GM23248 (cell line): ENCODE results near the gene CRYBG2. TPM values are rescaled to one million over a fixed set of nuclear protein-coding genes. Genes with fewer than 3 reads are reported as not detected.
A peak's percentile ranks its signal among the peaks of the same experiment; 100 is the strongest.

Source experiments
- DNase-seq: peaks from one replicate; pipeline ENCODE4 v3.0.0-alpha.2; 2015
- H2AFZ ChIP-seq: fragments of 200-600 bp; sonication (generic); 2 replicates; pipeline ENCODE4 v1.6.1; 2016; ENCODE audit warnings: antibody characterized with exemption
- H3F3A ChIP-seq: fragments of 200-600 bp; sonication (generic); 2 replicates; pipeline ENCODE4 v1.6.1; 2016; ENCODE audit warnings: mild to moderate bottlenecking, antibody characterized with exemption, mixed run types; ENCODE audit not compliant: insufficient read depth
- H3K27ac ChIP-seq: fragments of 200-600 bp; sonication (generic); 2 replicates; pipeline ENCODE4 v1.5.1; 2016; ENCODE audit warnings: mild to moderate bottlenecking
- H3K27me3 ChIP-seq: fragments of 200-600 bp; sonication (generic); replicated peaks from 2 replicates; pipeline ENCODE4 v1.6.1; 2016; ENCODE audit warnings: mild to moderate bottlenecking; ENCODE audit not compliant: insufficient read depth
- H3K36me3 ChIP-seq: fragments of 200-600 bp; sonication (generic); 2 replicates; pipeline ENCODE4 v1.6.1; 2016; ENCODE audit warnings: low read depth, mild to moderate bottlenecking
- H3K4me1 ChIP-seq: fragments of 200-600 bp; sonication (generic); 2 replicates; pipeline ENCODE4 v1.6.1; 2016; ENCODE audit warnings: mild to moderate bottlenecking; ENCODE audit not compliant: insufficient read depth
- H3K4me2 ChIP-seq: fragments of 200-600 bp; sonication (generic); one replicate; pipeline ENCODE4 v1.6.1; 2016; ENCODE audit warnings: mild to moderate bottlenecking; ENCODE audit not compliant: unreplicated experiment
- H3K4me3 ChIP-seq: fragments of 200-600 bp; sonication (generic); 2 replicates; pipeline ENCODE4 v1.5.1; 2016; ENCODE audit warnings: mild to moderate bottlenecking
- H3K79me2 ChIP-seq: fragments of 200-600 bp; sonication (generic); 2 replicates; pipeline ENCODE4 v1.6.1; 2016; ENCODE audit warnings: mild to moderate bottlenecking; ENCODE audit not compliant: insufficient read depth
- H3K9ac ChIP-seq: fragments of 200-600 bp; sonication (generic); 2 replicates; pipeline ENCODE4 v1.6.1; 2016; ENCODE audit warnings: mild to moderate bottlenecking
- H3K9me2 ChIP-seq: fragments of 200-600 bp; sonication (generic); 2 replicates; pipeline ENCODE4 v1.6.1; 2016; ENCODE audit warnings: mixed run types, mild to moderate bottlenecking, moderate library complexity; ENCODE audit not compliant: insufficient read depth
- H3K9me3 ChIP-seq: fragments of 200-600 bp; sonication (generic); one replicate; pipeline ENCODE4 v1.6.1; 2017; ENCODE audit warnings: low read depth
- H4K20me1 ChIP-seq: fragments of 200-600 bp; sonication (generic); 2 replicates; pipeline ENCODE4 v1.6.0; 2016; ENCODE audit not compliant: insufficient read depth
- EZH2 ChIP-seq: fragments of 200-600 bp; sonication (generic); IDR thresholded peaks from 2 replicates; pipeline ENCODE4 v1.6.1; 2018; ENCODE audit warnings: antibody characterized with exemption, mild to moderate bottlenecking; ENCODE audit not compliant: insufficient read depth, poor library complexity, severe bottlenecking
- EZH2phosphoT487 ChIP-seq: fragments of 200-600 bp; sonication (generic); IDR thresholded peaks from 2 replicates; pipeline ENCODE4 v1.6.1; 2018; ENCODE audit warnings: antibody characterized with exemption, moderate library complexity, mild to moderate bottlenecking, low read depth; ENCODE audit not compliant: insufficient read depth
- WGBS, 2 experiments: methylation state at CpG; one replicate each; pipeline ENCODE4 v1.1.6; 2015 to 2017; ENCODE audit warnings: low lambda C conversion rate in 2 of 2, low coverage in 1 of 2; ENCODE audit errors: missing lambda C conversion rate in 2 of 2; 5-methylcytosine and 5-hydroxymethylcytosine counted together
- in situ Hi-C: fragments of 300-500 bp; cut with MboI; formaldehyde crosslinking; loops from 2 replicates; pipeline ENCODE4 v1.15.0; 2020
- polyA plus RNA-seq: library from polyadenylated mRNA; unstranded; fragments of >200 nt; fragmentation: Nextera tagmentation; extraction: Ambion mirVana; gene quantifications from 2 replicates; pipeline ENCODE4 v1.2.1, GENCODE V29; 2016
- total RNA-seq: library from RNA; depleted of rRNA; stranded (reverse); fragments of >200 nt; shearing (Covaris generic); gene quantifications from 2 replicates; pipeline ENCODE4 v1.2.3, GENCODE V29; 2014

Gene CRYBG2
- total and polyA plus RNA-seq, 2 experiments from 2014 or later, result not detected

DNA sequence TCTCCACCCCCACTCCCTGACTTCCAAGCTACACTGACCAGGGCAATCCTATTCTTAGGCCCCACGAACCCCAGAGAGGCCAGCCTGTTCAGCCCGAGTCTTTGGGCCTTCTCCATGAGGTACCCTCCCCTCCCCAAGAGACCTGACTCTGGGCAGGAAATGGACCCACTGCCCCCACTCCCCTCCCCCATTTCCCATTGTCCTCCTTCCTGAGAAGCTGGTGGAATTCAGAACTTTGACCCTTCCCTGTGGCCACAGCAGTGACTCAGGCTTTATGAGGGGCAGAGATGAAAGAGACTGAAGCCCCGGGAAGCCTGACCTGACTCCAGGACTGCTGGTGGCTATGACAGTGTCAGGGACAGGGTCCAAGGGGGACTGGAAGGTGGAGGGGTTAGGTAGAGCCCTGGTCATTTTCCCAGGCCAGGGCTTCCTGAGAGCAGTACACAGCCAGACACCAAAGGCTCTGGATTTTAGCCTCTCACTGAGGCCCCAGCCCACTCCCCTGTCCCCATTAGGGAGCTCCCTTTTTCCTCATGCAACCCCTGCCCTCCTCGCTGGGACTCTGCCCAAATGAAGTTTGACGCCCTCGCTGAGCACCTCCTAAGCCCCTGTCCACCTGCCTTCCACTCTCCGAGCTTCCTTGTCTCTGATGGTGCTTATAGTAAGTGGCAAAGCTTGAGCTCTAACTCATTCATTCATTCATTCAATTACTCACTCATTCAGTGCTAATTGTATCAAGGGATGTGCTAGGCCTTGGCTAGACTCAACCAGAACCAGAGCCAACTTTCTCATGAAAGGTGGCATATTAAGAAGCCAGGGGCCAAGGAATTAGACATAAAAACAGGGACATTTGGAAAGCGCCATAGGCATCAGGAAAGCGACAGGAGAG, 3.0 kb downstream of the CRYBG2 start:
- H3K27ac ChIP-seq, result no peak overlapping the region

DNA sequence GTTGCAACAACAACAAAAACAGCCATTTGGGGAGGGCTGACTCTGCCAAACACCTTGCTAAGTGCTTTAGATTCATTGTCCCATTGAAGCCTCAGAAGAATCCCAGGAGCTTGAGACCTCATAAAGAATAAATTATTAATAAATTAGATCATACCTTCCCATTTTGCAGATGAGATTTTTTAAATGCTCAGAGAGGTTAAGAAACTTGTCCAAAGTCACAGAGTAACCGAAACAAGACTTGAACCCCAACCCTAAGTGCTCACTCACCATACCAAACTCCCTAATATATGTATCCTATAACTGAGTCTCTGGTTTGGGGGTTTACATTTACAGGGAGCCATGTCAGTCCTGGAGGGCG, 3.6 kb downstream of the CRYBG2 start:
- Histone ChIP-seq H3K27ac (no peak overlapping the region), H3K79me2 (no peaks in the 10 kb centered on the region), H4K20me1 (no peaks in the 10 kb centered on the region), H3K4me1 (peaks cover 3% of the 10 kb centered on the region; the same call in 1 of the 2 replicates), H3F3A (0 out of 2 replicates have a peak, but pooled peaks cover 4% of the 10 kb centered on the region), H3K9me3 (no peaks in the 10 kb centered on the region), H3K4me2 (no peak overlapping the region), H3K27me3 (no peaks in the 10 kb centered on the region), H2AFZ (no peak overlapping the region), H3K4me3 (no peak overlapping the region), H3K9me2 (no peaks in the 10 kb centered on the region), H3K9ac (no peak overlapping the region), H3K36me3 (no peaks in the 10 kb centered on the region)
- in situ Hi-C loops, result no loop called here
- TF ChIP-seq EZH2phosphoT487 (no peak), EZH2 (no peak)
- 65 to 75% methylated on average over 2 of the region's 2 CpGs for WGBS, 2 experiments
- DNase-seq, result no peak

More for the DNA sequence above, 3.0 kb downstream of the CRYBG2 start:
- no peaks in the 10 kb centered on the region for H4K20me1 ChIP-seq
- no peaks in the 10 kb centered on the region for H3K36me3 ChIP-seq
- H3K9ac ChIP-seq, result no peak overlapping the region
- H3K79me2 ChIP-seq, result no peaks in the 10 kb centered on the region
- H3K4me1 ChIP-seq, result peaks cover 3% of the 10 kb centered on the region; the same call in 1 of the 2 replicates
- no peak overlapping the region for H2AFZ ChIP-seq
- no peaks in the 10 kb centered on the region for H3K9me3 ChIP-seq
- 73 to 83% methylated on average over 9 of the region's 9 CpGs for WGBS, 2 experiments
- H3F3A ChIP-seq, result 0 out of 2 replicates have a peak, but pooled peaks cover 4% of the 10 kb centered on the region
- TF ChIP-seq EZH2 (no peak), EZH2phosphoT487 (no peak)
- no peak for DNase-seq
- H3K9me2 ChIP-seq, result no peaks in the 10 kb centered on the region
- H3K4me2 ChIP-seq, result no peak overlapping the region
- in situ Hi-C loops, result no loop called here
- H3K27me3 ChIP-seq, result no peaks in the 10 kb centered on the region
- H3K4me3 ChIP-seq, result no peak overlapping the region

DNA sequence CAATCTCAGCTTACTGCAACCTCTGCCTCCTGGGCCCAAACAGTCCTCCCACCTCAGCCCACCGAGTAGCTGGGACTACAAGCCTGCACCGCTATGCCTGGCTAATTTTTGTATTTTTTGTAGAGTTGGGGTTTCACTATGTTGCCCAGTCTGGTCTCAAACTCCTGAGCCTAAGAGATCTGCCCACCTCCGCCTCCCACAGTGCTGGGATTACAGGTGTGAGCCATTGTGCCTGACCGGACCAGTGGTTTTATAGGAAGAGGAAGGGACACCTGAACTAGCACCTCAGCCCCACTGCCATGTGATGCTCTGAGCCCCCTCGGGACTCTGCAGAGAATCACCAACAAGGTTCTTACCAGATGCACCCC, 4.1 kb downstream of the CRYBG2 start:
- in situ Hi-C loops, result no loop called here
- TF ChIP-seq EZH2 (no peak), EZH2phosphoT487 (no peak)
- Histone ChIP-seq H3K79me2 (no peaks in the 10 kb centered on the region), H3K9me3 (no peaks in the 10 kb centered on the region), H3K27ac (no peak overlapping the region), H3K4me1 (peaks cover 3% of the 10 kb centered on the region; the same call in 1 of the 2 replicates), H3K9me2 (no peaks in the 10 kb centered on the region), H3K36me3 (no peaks in the 10 kb centered on the region), H3K9ac (no peak overlapping the region), H3K27me3 (no peaks in the 10 kb centered on the region), H4K20me1 (no peaks in the 10 kb centered on the region), H3F3A (0 out of 2 replicates have a peak, but pooled peaks cover 4% of the 10 kb centered on the region), H3K4me3 (no peak overlapping the region), H2AFZ (no peak overlapping the region), H3K4me2 (no peak overlapping the region)
- DNase-seq, result no peak
- WGBS, 2 experiments, result 90 to 94% methylated on average over 5 of the region's 5 CpGs

DNA sequence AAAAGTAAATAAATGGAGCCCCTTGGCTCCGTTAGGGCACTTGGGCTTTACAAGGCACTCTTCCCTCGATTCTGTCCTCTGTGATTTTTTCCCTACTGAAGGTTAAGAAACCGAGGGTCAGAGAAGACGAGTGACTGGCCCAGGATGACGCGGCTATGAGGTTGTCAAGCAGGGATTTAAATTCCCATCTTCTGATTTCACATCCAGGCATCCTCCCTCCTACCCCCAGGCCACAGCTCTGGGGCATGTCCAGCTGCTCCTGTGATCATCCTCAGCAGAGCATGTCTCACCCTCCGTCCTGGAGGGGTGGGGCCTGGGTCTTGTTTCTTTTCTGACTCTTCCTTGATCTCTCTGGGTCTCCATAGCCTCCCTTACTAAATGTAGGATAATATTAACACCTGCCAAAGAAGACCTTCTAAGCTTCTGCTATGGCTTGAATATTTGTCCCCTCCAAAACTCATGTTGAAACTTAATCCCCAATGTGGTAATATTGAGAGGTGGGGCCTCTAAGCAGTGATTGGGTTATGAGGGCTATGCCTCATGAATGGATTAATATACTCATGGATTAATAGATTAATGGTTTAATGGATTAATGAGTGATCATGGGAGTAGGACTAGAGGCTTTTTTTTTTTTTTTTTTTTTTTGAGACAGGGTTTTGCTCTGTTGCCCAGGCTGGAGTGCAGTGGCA, 4.6 kb downstream of the CRYBG2 start:
- 43 to 45% methylated on average over 7 of the region's 7 CpGs for WGBS, 2 experiments
- Histone ChIP-seq H3K4me2 (no peak overlapping the region), H3K9ac (no peak overlapping the region), H3K36me3 (no peaks in the 10 kb centered on the region), H3F3A (0 out of 2 replicates have a peak, but pooled peaks cover 4% of the 10 kb centered on the region), H3K27me3 (no peaks in the 10 kb centered on the region), H3K9me3 (no peaks in the 10 kb centered on the region), H2AFZ (no peak overlapping the region), H3K79me2 (no peaks in the 10 kb centered on the region), H3K4me3 (no peak overlapping the region), H4K20me1 (no peaks in the 10 kb centered on the region), H3K27ac (peak overlapping the region; percentile 45; the same call in 1 of the 2 replicates), H3K4me1 (peaks cover 3% of the 10 kb centered on the region; the same call in 1 of the 2 replicates), H3K9me2 (no peaks in the 10 kb centered on the region)
- in situ Hi-C loops, result no loop called here
- TF ChIP-seq EZH2, result no peak
- TF ChIP-seq EZH2phosphoT487, result no peak
- DNase-seq, result peak; percentile 82
